Keratinocyte (primary cell): ENCODE results near the gene RNF4. TPM values are rescaled to one million over a fixed set of nuclear protein-coding genes. Genes with fewer than 3 reads are reported as not detected.
"Not testable (repeated sequence)": the region's sequence is repeated elsewhere in the genome, so short reads cannot be mapped to it uniquely, and the experiment has no call there.

Source experiments
- DNase-seq: peaks from one replicate; pipeline ENCODE4 v3.0.0-alpha.2; 2011; ENCODE audit warnings: low read depth, missing footprints, low spot score
- FAIRE-seq: peaks from 2 replicates; lab custom pipeline; 2011; peaks lifted over from hg19 to GRCh38; lab: Jason Lieb, UNC
- H2AFZ ChIP-seq: 2 replicates; pipeline ENCODE4 v1.6.0; 2012; ENCODE audit warnings: low read length, control low read depth, inconsistent platforms; ENCODE audit not compliant: control insufficient read depth
- H3K27ac ChIP-seq: 2 replicates; pipeline ENCODE4 v1.5.1; 2011; ENCODE audit warnings: low read length; ENCODE audit not compliant: control insufficient read depth, insufficient read depth
- H3K27me3 ChIP-seq: 3 replicates; pipeline ENCODE4 v1.6.0; 2011; ENCODE audit warnings: low read length; ENCODE audit not compliant: control insufficient read depth, insufficient read depth; ENCODE audit errors: extremely low read depth
- H3K36me3 ChIP-seq, 2 experiments: 2 replicates in 1 of 2; 3 replicates in 1 of 2; pipeline ENCODE4 v1.5.1; 2011; ENCODE audit warnings: low read length in 2 of 2, mild to moderate bottlenecking in 1 of 2; ENCODE audit not compliant: control insufficient read depth in 2 of 2, insufficient read depth in 2 of 2; ENCODE audit errors: extremely low read depth in 1 of 2
- H3K4me1 ChIP-seq: 3 replicates; pipeline ENCODE4 v1.5.1; 2011; ENCODE audit warnings: low read length; ENCODE audit not compliant: control insufficient read depth, insufficient read depth; ENCODE audit errors: extremely low read depth
- H3K4me2 ChIP-seq: 3 replicates; pipeline ENCODE4 v1.6.0; 2011; ENCODE audit warnings: low read depth, low read length; ENCODE audit not compliant: control insufficient read depth, insufficient read depth; ENCODE audit errors: extremely low read depth
- H3K4me3 ChIP-seq, 3 experiments: fragments of 200-600 bp in 1 of 3; sonication (generic) in 1 of 3; 2 replicates in 2 of 3; 3 replicates in 1 of 3; pipeline ENCODE4 v1.5.1; 2011 to 2016; ENCODE audit warnings: low read length in 3 of 3, mild to moderate bottlenecking in 3 of 3, control low read depth in 2 of 3, inconsistent platforms in 1 of 3, low read depth in 1 of 3, mixed read lengths in 1 of 3, mixed run types in 1 of 3, moderate library complexity in 1 of 3; ENCODE audit not compliant: control insufficient read depth in 2 of 3, insufficient read depth in 2 of 3; ENCODE audit errors: extremely low read depth in 1 of 3
- H3K79me2 ChIP-seq: 2 replicates; pipeline ENCODE4 v1.6.0; 2012; ENCODE audit warnings: low read length; ENCODE audit not compliant: control insufficient read depth, insufficient read depth
- H3K9ac ChIP-seq: 3 replicates; pipeline ENCODE4 v1.6.0; 2011; ENCODE audit warnings: low read length; ENCODE audit not compliant: control insufficient read depth, insufficient read depth; ENCODE audit errors: extremely low read depth
- H3K9me1 ChIP-seq: 3 replicates; pipeline ENCODE4 v1.6.0; 2011; ENCODE audit warnings: low read length; ENCODE audit not compliant: control insufficient read depth, insufficient read depth; ENCODE audit errors: extremely low read depth
- H3K9me3 ChIP-seq: 2 replicates; pipeline ENCODE4 v1.5.1; 2012; ENCODE audit warnings: low read depth, low read length; ENCODE audit not compliant: control insufficient read depth
- H4K20me1 ChIP-seq: 3 replicates; pipeline ENCODE4 v1.6.0; 2011; ENCODE audit warnings: low read length; ENCODE audit not compliant: control insufficient read depth, insufficient read depth; ENCODE audit errors: extremely low read depth
- CTCF ChIP-seq, 3 experiments: IDR thresholded peaks in 1 of 3; conservative IDR thresholded peaks in 1 of 3; optimal IDR thresholded peaks in 1 of 3; 2 replicates in 2 of 3; 3 replicates in 1 of 3; pipeline versions ENCODE3 to v1.5.1; 2011; ENCODE audit warnings: low read length in 3 of 3, mild to moderate bottlenecking in 3 of 3, moderate library complexity in 2 of 3, control low read depth in 1 of 3, inconsistent platforms in 1 of 3; ENCODE audit not compliant: insufficient read depth in 2 of 3; ENCODE audit errors: extremely low read depth in 1 of 3
- EZH2 ChIP-seq: IDR thresholded peaks from one replicate; pipeline ENCODE4 v1.6.1; 2012; ENCODE audit warnings: inconsistent platforms, mild to moderate bottlenecking, low read length, moderate library complexity
- dilution Hi-C: fragments of 300-500 bp; cut with MboI; formaldehyde crosslinking; loops from one replicate; pipeline ENCODE4 v1.7.0; 2020; ENCODE audit warnings: low sequenced_read_pairs; ENCODE audit not compliant: extremely low pct_ligation_motif_present
- polyA plus RNA-seq, 5 experiments: library from polyadenylated mRNA; depleted of rRNA in 3 of 5; stranded (reverse) in 3 of 5; stranded (forward) in 1 of 5; unstranded in 1 of 5; fragments of >200 nt; gene quantifications; 1 replicate in 1 of 5; 2 replicates in 3 of 5; 3 replicates in 1 of 5; pipeline versions ENCODE4 v1.2.1 to v1.2.3, GENCODE V29; 2011 to 2012; ENCODE audit warnings: missing spikeins in 2 of 5, low read depth in 1 of 5, low replicate concordance in 1 of 5

Gene RNF4
- polyA plus RNA-seq, 1 donor (not counting 4 experiments of a cell fraction or from before 2014, with no cell fraction given): 63.6 TPM

DNA sequence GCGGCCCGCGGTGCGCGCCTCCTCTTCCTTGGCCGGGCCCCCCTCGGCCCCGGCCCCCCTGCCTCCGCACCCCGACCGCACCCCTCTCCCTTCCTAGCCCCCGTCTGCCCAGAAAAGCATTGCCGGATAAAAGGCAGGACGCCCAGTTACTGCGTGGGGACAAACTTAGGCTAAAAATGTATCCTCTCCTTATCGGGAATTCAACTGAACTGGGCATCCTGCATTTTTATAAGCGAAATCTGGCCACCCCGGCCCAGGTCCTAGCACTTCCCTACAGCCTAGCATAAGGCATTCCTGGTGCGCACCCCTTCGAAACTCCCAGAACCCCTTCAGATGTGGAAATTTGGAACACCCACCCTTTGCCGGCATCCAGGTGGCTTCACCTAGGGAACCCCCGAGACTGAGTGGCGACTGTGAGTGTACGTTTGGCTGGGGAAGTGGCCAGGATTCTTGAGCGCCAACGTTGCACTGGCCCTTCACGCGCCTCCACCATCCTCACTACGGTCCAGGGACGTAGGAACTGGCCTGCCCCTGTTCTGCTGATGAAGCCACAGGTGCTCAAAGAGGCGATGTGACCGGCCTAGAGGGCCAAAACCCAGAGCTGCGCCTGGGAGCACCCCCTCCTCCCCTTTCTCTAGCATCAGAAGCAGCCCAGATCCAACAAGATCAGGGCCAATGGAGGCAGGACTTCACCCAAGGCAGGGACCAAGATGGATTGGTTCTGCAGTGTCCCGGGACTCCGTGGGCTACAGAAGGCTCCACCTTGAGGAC lies 5.7 kb upstream of the RNF4 start:
- Histone ChIP-seq H3K4me2 (peak overlapping the region; percentile 64), H2AFZ (no peak overlapping the region), H3K9ac (no peak overlapping the region), H3K9me1 (no peaks in the 10 kb centered on the region), H3K36me3 (no peaks in the 10 kb centered on the region), H3K4me3 (peak overlapping the region in 1 of 3 experiments; percentile 44), H4K20me1 (no peaks in the 10 kb centered on the region), H3K27ac (no peak overlapping the region), H3K79me2 (peaks cover 6% of the 10 kb centered on the region), H3K4me1 (peaks cover 5% of the 10 kb centered on the region), H3K9me3 (no peaks in the 10 kb centered on the region), H3K27me3 (peaks cover 21% of the 10 kb centered on the region)
- DNase-seq (no peak), FAIRE-seq (no peak)
- TF ChIP-seq EZH2 (peak; percentile 27), CTCF (optimal IDR thresholded peaks at IDR 0.05 in 1 of 3, IDR thresholded peaks at IDR 0.05 in 1 of 3, conservative IDR thresholded peaks at IDR 0.05 in 1 of 3; ENCODE audit: extremely low read depth in 1 of 3, insufficient read depth in 2 of 3, low read length in 3 of 3) (no peak)
- dilution Hi-C loops: no loop called here

- DNase-seq (no peak), FAIRE-seq (no peak)
- Histone ChIP-seq H2AFZ (no peak overlapping the region), H3K36me3 (no peaks in the 10 kb centered on the region), H3K4me3 (no peak overlapping the region), H3K9ac (no peak overlapping the region), H3K9me1 (no peaks in the 10 kb centered on the region), H3K4me1 (peaks cover 8% of the 10 kb centered on the region), H4K20me1 (peaks cover 3% of the 10 kb centered on the region), H3K27ac (no peak overlapping the region), H3K9me3 (no peaks in the 10 kb centered on the region), H3K27me3 (peaks cover 4% of the 10 kb centered on the region), H3K79me2 (peaks cover 22% of the 10 kb centered on the region), H3K4me2 (no peak overlapping the region)
- TF ChIP-seq EZH2 (no peak), CTCF (optimal IDR thresholded peaks at IDR 0.05 in 1 of 3, IDR thresholded peaks at IDR 0.05 in 1 of 3, conservative IDR thresholded peaks at IDR 0.05 in 1 of 3; ENCODE audit: extremely low read depth in 1 of 3, insufficient read depth in 2 of 3, low read length in 3 of 3) (no peak)
- dilution Hi-C loops: no loop called here
These were observed 3.9 kb upstream of the RNF4 start for GRCh38 chr4:2465032-2465431.

DNA sequence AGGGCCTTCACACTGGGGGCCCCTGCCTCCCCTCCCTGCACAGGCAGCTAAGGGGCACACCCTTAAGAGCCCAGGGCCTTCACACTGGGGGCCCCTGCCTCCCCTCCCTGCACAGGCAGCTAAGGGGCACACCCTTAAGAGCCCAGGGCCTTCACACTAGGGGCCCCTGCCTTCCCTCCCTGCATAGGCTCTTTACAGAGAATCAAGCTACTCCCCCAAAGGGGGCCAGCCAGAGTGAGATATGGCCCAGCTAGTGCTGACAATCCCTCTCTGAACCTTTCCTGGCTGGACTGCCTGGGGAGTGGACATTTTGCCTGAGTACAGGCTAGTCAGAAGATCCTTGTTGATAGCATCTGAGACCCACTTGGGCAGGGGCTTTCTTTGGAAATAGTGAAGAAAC lies 3.4 kb upstream of the RNF4 start:
- peaks cover 13% of the 10 kb centered on the region for H3K4me1 ChIP-seq
- FAIRE-seq, H3K4me3 ChIP-seq, H2AFZ ChIP-seq, H3K4me2 ChIP-seq, H3K9ac ChIP-seq, H3K9me3 ChIP-seq, DNase-seq, H4K20me1 ChIP-seq, H3K27ac ChIP-seq, H3K27me3 ChIP-seq, H3K9me1 ChIP-seq, dilution Hi-C loops, H3K36me3 ChIP-seq: not testable (repeated sequence)
- H3K79me2 ChIP-seq: peaks cover 27% of the 10 kb centered on the region
